ENCODE data around the gene GPR132. TPM values are rescaled to one million over a fixed set of nuclear protein-coding genes. Genes with fewer than 3 reads are reported as not detected.

GPR132 gene
- total and polyA plus RNA-seq, 9 of the 15 experiments (the other 6 are each of a cell fraction or from before 2014, with no cell fraction given) = 0.01 to 1.1 (median 0.25) TPM; not detected in 1

- TF ChIP-seq CREB5 (CRISPR knock-in tag; IDR thresholded peaks at IDR 0.05) = no peak
- TF ChIP-seq CREB3L1 (IDR thresholded peaks at IDR 0.05; ENCODE audit: borderline replicate concordance, low read depth) = no peak
- no peak for TF ChIP-seq ZNF23 (CRISPR knock-in tag; IDR thresholded peaks at IDR 0.05)
- TF ChIP-seq SP1 (CRISPR knock-in tag; IDR thresholded peaks at IDR 0.05) = 0 out of 2 replicates have a peak, but pooled peaks have one; percentile 12
- no peak for TF ChIP-seq MCM5 (IDR thresholded peaks at IDR 0.05; ENCODE audit: low read depth)
- no peak for TF ChIP-seq SAFB2 (IDR thresholded peaks at IDR 0.05; ENCODE audit: borderline replicate concordance, low read depth, low read length, severe bottlenecking)
- TF ChIP-seq USF1 (CRISPR knock-in tag; IDR thresholded peaks at IDR 0.05) = peak; percentile 89
- TF ChIP-seq CAMTA2 (CRISPR knock-in tag; conservative IDR thresholded peaks at IDR 0.05) = no peak
- no peak for TF ChIP-seq NELFE (IDR thresholded peaks at IDR 0.05; ENCODE audit: insufficient read depth, insufficient read length)
- no peak for TF ChIP-seq CBX2 (IDR thresholded peaks at IDR 0.05; ENCODE audit: insufficient read depth, low read length, poor library complexity, severe bottlenecking)
- TF ChIP-seq NFYB (IDR thresholded peaks at IDR 0.05; ENCODE audit: extremely low read depth, insufficient read length) = peak; percentile 72
- no peak for TF ChIP-seq ZNF274 (IDR thresholded peaks at IDR 0.05; ENCODE audit: borderline replicate concordance, low read depth, low read length)
- TF ChIP-seq SMARCA5 (IDR thresholded peaks at IDR 0.05) = no peak
- no peak for TF ChIP-seq MTA3 (IDR thresholded peaks at IDR 0.05; ENCODE audit: borderline replicate concordance)
- no peak; the same call in 1 of the 2 replicates for TF ChIP-seq MBD2 (IDR thresholded peaks at IDR 0.05; ENCODE audit: borderline replicate concordance, low read depth)
- TF ChIP-seq RBM34 (IDR thresholded peaks at IDR 0.05; ENCODE audit: borderline replicate concordance, insufficient read depth, low read length) = 0 out of 2 replicates have a peak, but pooled peaks have one; percentile 42
- TF ChIP-seq MCM7 (IDR thresholded peaks at IDR 0.05) = no peak
- TF ChIP-seq ZNF175 (CRISPR knock-in tag; IDR thresholded peaks at IDR 0.05; ENCODE audit: low read depth) = no peak
- no peak for TF ChIP-seq SOX6 (IDR thresholded peaks at IDR 0.05)
- TF ChIP-seq SAP30 (IDR thresholded peaks at IDR 0.05; ENCODE audit: borderline replicate concordance, insufficient read depth, low read depth, low read length, poor library complexity, severe bottlenecking) = peak; percentile 94
- TF ChIP-seq KDM4B (IDR thresholded peaks at IDR 0.05; ENCODE audit: borderline replicate concordance in 2 of 2, low read depth in 1 of 2) = no peak
- TF ChIP-seq FOXJ3 (CRISPR knock-in tag; IDR thresholded peaks at IDR 0.05) = no peak
- no peak for TF ChIP-seq SREBF2 (CRISPR knock-in tag; IDR thresholded peaks at IDR 0.05)
- TF ChIP-seq HEY1 (CRISPR knock-in tag; IDR thresholded peaks at IDR 0.05; ENCODE audit: borderline replicate concordance) = no peak
- no peak for TF ChIP-seq MEF2A (IDR thresholded peaks at IDR 0.05; ENCODE audit: control insufficient read depth, low read depth, low read length)
- no peak for TF ChIP-seq NCOR1 (IDR thresholded peaks at IDR 0.05)
These were observed 44.2 kb downstream of the GPR132 start, which contains the start of gene CDCA4 (continued) for GRCh38 chr14:105020815-105021655.

Data from K562 (cell line).